Fibroblast of skin of right quadriceps (primary cell): ENCODE data around the gene TBCK.

Experiments used
- DNase-seq: peaks from one replicate; pipeline ENCODE4 v3.0.0-alpha.2; 2013

Gene TBCK

DNA sequence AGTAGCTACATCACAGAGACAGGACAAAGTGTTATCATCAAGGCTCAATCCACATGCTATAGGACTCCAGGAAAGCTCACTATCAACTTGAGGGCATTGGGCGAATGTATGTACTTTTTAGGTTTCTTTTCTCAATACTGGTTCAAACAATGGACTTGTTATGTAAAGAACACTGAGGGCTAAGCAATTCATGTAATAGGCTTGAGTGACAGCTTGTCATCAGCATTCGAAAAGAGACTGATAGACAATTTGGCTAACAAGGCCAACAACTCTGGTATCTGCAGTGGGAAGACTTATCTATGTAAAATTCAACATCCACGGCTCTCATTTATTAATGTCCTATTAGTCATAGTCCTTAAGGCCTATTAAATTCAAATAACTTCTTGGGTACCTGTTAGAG is 279.7 kb downstream of the TBCK start:
- no peak for DNase-seq

DNA sequence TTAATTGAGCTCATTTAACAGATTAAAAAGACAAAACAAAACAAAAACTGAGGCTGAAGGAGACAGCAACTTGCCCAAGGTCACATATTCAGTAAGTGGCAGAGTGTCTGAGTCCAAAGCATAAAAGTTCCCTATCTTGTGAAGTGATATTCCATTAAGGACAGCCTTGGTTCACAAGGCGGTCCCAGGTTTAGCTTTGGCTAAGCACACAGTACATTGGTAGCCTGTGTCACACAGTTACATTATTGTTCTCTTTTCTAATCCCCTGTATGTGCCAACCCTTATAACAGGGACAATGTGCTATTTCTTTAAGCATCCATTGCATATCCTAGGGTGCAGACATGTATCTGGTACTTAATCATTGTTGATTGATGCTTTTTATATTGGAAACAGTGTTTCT is 280.8 kb downstream of the TBCK start:
- DNase-seq: no peak

DNA sequence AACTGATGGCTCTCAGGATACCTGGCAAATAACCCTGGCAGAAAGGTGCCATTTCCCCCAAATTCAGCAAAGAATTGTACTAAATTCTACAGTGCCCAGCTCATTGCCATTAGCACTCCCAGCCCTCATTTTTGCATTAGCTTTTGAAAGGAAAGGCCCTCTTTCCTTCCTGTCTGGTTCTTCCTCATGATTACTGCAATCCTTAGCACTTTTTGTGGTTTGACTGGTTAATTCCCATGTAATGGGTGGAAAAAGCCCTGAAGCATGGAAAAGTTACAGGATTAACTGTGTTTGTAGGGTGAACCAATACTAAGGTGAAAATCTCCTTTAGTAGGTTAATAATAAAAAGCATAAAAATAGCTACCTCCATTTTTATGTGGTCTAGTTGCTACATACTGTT is 281.3 kb downstream of the TBCK start:
- no peak for DNase-seq

DNA sequence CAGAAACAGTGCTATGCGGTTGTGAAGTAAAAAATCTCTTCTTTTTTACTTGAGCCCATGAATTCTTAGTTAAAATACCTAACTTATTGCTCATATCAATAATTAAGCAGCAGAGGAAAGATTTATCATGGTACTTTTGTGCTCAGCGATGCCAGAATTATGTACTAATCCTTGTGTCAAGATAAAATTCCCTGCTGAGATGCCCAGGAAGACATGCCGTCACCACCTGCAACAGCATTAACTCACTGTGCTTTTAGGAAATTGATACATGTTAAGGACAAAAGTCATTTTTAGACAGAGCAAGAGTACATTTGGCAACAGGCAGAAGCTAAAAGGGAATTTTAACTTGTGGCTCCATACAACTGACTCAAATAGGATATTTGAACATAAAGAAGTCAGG is 281.8 kb downstream of the TBCK start:
- DNase-seq: peak; percentile 71

DNA sequence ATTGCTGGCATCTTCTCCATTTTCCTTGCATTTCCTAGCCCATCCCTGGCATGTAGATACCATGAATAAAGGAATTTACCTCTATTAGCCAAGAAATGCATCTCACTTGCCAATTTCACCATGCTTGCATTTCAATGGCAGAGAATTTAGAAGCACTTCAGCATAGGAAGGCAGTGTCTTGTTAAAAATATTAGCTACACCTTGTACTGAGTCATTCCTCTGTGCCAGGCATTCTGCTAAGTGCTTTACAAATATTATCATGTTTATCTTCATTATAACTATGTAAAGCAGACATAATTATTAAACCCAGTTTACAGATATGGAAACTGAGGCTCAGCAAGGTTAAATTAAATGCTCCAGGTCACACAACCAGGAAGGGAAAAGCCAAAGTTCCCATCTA is 282.5 kb downstream of the TBCK start:
- DNase-seq: no peak

DNA sequence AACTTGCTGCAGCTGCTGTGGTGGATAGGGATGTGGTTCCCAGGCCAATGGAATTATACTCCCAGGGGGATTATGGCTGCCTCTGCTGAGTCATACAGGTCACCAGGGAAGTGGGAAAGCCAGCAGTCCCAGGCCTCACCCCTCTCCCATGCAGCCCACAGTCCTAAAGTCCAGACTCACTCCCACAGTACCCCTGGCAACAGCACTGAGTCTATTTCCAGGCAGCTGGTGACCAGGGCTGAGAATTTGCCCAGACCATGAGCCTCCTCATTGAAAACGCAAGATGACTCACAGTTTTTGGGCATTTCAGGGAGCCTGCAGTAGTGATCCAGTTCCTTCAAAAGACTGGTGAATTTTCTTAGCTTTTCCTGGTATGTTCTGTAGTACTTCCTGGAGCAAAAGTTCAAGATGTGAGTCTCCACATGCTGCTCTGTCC is 283.1 kb downstream of the TBCK start:
- peak; percentile 45 for DNase-seq

DNA sequence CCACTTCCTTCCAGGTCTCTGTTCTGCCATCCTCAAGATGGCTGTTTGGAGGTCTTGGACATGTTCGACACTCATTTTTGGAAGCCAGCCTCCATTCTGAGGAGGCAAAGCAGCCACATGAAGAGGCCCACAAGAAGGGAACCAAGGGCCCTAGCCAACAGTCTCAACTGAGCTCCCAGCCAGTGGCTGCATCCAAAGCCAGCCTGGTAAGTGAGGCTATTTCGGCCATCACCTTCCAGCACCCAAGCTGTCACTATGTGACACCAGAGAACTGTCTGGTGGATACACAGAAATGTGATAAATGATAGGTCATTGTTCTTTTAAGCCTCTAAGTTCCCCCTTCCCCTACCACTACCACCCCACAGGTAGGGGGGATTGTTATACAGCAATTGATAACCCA is 293.6 kb downstream of the TBCK start:
- no peak for DNase-seq

DNA sequence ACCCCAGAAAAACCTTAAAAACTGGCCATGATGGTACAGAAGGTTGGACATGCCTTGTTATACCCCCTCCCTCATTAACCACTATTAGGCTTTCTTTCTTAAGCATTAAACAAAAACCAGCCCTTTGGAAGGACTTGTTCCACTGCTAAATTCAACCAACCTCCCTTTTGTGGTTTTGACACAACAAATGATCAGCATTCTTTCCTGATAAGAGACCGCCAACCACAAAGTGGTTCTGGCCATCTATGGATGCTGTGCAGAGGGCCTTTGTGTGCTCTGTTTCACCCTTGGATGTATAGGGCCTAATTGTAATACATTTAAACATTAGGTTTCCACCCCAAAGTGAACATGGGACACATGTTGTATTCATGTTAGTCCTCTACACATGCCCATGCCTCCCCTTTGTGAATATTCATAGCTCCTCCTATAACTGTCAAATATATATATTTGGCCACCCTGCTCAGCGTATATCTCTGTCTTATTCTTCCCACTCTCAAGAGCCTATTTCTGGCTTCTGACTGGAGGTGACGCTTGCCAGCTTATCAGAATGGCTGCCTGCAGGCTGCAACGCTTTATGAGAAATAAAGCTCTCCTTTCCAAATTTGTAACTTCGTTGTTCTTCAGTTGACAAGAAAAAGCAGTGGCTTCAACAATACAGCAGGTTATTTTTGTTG is 294.1 kb downstream of the TBCK start:
- DNase-seq: no peak

DNA sequence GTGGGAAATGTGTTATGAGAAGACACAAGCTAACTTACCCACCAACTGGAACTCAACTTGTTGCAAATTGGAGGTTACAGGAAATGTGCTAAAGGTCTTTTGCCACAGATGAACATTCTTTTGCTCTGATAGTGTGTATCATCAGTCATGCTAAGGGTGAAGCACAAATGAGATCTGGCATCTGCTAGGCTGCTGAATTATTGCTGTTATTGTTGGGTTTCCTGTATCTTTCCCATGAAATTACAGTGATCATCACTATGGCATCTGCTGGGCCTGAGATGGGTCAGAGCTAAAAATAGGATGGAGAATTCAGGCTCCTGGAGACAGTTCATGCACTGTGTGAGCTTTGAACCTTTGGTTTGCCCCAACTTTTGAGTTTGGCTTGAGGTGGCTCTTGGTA is 296.2 kb downstream of the TBCK start:
- DNase-seq: peak; percentile 81

DNA sequence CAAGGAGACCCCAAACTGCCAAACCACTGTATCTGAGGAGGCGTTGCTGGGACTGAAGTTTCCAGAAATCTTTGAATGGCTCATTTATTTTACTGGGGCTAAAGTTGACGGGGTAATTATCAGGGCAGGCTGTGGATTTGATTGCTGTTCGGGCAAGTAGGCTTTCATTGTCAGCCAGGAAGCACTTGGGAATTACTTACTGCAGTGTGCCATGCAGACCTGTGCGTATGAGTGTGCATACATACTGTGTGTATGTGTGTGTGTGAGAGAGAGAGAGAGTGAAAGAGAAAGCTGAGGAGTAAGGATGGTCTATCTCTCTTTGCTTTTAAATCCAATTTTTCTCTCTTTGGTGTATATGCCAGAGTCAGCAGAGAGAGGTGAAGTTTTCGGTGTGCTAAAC is 298.0 kb downstream of the TBCK start:
- no peak for DNase-seq

DNA sequence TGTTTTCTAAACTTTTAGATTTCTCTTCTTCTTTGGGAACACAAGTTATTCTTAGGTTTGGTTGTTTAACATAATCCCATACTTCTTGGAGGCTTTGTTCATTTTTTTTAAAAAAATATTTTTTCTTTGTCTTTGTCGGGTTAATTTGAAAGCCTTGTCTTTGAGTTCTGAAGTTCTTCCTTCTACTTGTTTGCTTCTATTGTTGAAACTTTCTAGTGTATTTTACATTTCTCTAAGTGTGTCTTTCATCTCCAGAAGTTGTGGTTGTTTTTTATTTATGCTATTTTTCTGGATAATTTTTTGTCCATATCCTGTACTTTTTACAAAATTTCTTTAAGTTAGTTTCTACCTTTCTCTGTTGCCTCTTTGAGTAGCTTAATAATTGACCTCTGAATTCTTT is 304.6 kb downstream of the TBCK start:
- DNase-seq: no peak

DNA sequence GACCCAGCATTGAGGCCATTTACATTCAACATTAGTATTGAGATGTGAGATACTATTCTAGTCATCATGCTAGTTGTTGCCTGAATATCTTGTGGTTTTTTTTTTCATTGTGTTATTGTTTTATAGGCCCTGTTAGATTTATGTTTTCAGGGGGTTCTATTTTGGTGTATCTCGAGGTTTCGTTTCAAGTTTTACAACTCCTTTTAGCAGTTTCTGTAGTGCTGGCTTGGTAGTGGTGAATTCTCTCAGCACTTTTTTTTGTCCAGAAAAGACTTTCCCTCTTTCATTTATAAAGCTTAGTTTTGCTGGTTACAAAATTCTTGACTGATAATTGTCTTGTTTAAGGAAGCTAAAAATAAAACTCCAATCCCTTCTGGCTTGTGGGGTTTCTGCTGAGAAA is 305.2 kb downstream of the TBCK start:
- DNase-seq: no peak

DNA sequence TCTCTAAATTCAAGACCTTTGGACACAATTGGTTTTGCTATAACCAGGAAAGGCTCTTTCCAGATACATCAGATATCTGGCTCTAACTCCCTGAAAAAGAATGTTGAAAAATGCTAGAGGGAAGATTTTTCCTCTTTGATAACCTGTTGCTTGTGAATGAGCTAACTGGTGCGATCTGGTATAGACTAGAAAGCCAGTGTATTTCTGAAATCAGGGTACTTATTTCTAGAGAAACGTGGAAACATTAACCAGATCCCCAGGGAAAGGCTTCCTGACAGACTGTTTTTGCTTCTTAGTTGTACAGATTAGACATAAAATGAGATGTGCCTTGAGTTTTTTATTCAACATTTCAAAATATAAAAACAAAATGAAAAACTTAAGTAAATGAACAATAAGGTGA is 313.0 kb downstream of the TBCK start:
- DNase-seq: no peak

DNA sequence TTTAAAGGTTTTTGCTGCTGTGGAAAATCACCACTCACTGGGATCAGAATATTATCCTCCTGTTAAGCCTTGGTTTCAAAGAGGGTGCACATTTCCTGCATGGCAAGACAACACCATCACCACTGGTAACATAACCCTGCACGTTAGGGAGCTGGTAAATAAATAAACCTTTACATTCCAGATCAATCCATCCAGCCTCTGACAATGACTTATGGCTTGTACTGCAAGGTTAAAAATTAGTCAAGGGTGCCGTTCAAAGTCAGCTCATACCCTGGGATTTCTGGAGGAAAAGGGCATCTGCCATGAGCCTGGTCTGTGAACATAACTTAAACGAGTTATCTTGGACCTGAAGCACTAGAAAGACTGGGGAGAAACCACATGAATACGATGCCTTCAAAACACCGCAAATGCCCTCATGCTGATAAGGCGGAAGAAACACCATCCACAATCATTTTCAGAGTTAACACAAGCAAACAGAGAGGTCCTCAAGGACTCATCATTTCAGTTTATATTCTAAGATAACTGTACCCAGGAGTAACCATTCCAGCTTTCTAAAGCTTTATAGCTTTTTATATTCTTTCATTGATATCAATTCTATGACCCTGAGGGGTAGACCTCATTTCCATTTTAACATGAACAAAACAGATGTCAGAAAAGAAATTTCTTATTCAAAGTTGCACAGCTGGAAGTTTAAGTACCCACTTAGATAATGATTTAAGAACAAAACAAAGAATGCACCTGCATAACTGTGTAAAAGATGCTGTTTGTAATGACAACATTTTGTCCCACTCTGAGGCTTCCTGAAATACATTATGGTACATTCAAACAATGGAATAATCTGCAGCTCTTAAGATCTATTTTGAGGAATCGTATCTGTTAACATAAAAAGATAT is 317.6 kb downstream of the TBCK start:
- DNase-seq: no peak

DNA sequence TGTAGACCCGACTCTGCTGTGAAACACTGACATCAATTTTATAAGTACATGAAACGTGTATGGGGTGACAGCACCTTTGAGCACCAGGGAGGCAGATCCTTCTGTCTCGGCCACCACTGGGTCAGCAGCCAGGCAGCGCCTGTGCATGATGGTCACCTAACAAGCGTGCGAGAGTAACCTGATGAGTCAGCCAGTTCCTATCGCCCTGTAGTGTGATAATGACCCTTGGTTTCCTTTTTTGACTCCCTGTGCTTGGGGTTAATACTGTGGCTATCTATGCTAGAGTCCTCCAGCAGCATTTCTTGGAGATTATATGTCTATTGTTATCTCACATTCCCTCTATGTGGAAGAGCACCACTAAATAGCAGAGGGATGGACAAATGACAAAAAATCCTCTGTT is 319.2 kb downstream of the TBCK start:
- no peak for DNase-seq

DNA sequence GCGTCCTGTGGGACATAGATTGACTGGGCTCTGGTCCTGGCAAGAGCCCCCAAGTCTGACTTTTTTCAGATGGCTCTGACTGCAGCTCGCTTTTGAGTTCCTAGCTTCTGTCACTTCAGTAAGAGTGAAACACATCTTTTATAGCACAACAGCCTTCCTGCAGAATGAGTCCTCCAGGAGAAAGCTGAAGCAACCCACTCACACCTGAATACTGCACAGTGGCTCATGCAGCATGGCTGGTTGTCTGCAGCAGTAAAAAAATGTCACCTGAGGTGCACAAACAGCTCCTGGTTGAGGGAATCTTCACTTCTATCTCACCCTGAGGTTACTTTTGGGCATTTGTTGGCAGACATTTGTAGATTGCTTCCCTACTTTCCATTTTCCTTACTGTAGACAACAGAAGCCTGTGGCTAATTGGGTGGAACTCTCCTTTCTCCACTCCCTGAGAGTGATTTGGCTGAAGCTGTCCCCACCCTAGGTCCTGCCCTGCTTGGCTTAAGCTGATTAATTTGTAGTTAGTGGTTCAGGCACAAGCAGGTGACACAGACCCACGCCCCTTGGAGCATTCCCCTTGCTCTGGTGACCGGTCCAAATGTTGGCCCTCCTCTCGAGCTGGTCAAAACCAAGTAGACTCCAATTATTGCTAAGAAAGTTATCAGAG is 321.0 kb downstream of the TBCK start:
- DNase-seq: no peak

DNA sequence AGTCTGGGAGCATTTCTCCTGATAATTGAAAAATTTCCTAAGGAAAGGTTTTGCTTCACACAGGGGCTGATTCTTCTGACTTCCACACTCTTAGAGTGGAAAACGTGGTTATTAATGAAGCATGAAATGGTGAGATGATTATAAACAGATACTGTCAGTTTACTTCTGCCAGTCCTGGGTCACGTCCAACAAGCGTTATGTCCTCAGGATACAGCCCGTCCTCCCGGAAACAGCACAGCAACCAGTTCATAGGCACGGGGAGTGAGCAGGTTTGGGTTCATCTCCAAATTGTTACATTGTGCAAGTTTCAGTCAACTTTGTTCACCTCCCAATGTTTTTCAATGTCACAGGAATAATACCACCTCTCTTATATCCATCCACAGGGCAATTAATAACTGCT is 321.9 kb downstream of the TBCK start:
- DNase-seq: no peak

DNA sequence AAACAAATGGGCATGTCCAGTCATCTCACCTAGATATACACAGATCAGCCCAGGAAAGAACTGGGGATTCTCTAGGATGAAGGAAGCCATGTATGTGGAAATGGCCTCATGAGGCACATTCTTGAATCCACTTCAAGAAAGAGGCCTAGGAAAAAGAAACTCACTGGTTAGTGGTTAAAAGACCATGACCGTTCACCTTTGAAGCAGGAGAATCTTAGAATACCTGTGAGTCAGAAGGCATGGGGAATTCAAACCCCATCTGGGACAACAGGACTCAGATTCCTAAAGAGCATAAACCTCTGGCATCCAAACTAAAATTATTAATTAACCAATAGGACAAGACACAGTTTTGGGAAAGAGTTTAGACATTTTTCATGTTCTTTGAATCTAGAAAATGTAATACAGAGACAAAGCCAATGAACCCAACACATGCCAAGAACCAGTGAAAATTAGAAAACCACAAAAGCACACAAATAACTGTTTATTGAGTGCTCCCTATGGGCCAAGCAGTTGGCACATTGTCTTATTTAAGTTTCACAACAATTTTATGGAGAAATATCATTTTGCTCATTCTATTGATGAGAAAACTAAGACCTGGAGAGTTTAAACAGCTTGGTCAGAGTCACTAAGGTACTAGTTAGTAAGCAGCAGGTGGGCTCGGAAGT is 323.2 kb downstream of the TBCK start:
- DNase-seq: peak; percentile 10

DNA sequence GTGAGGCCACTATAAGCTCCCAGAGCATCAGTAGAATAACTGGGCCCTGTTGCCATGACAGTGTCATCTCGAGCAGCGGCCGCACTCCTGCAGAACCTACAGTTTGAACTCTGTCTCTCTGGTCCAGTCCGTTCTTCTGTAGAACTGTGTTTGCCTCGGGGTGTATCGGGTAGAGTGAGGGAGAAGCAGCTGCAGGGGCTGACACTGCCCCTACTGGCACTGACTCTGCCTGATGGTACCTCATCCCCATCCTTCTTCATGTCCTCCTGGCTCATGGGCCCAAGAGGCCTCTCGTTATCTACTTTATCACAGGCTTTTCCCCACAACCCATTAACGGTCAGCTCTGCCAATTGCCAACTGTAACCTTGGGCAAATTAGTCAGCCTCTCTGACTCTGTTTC is 324.3 kb downstream of the TBCK start:
- no peak for DNase-seq
